K562 (cell line): ENCODE measurements around the gene CARD9. TPM values are rescaled to one million over a fixed set of nuclear protein-coding genes. Genes with fewer than 3 reads are reported as not detected.

ENCODE experiments used
- ATAC-seq: fragments of 200-7000 bp; cut with Tn5 transposase; 3 replicates; pipeline ENCODE4 v1.9.1; 2020; ENCODE audit warnings: moderate library complexity
- BruUV-seq: library from RNA; stranded (reverse); fragments of 400-500 nt; replicated peaks from 2 replicates; lab custom pipeline; 2021; lab: Mats Ljungman, UMichigan
- CTCF ChIA-PET: fragments of 300-600 bp; formaldehyde crosslinking; extraction: SDS; loops from one replicate; lab custom pipeline; 2021; ENCODE audit warnings: low intra/inter-chr PET ratio; lab: Yijun Ruan, JAX
- POLR2A ChIA-PET: fragments of 300-600, 350-650 bp; sonication (Branson Sonifier 250); formaldehyde crosslinking; extraction: SDS; loops from one replicate; lab custom pipeline; 2021; ENCODE audit warnings: antibody characterized with exemption, inconsistent platforms; lab: Yijun Ruan, JAX
- DNase-seq, 4 experiments: peaks; one replicate each; pipeline versions ENCODE4 v3.0.0 to v3.0.0-alpha.2; 2011 to 2018; ENCODE audit warnings: low spot score in 3 of 4, mixed read lengths in 3 of 4; ENCODE audit errors: extremely low read depth in 1 of 4
- FAIRE-seq: peaks from 2 replicates; lab custom pipeline; 2011; peaks lifted over from hg19 to GRCh38; lab: Jason Lieb, UNC
- H2AFZ ChIP-seq: 2 replicates; pipeline ENCODE4 v1.6.0; 2011; ENCODE audit warnings: low read depth, low read length, control low read depth, inconsistent platforms
- H3K27ac ChIP-seq: fragments of 200-600 bp; 3 replicates; pipeline ENCODE4 v1.8.0; 2011; ENCODE audit warnings: low read depth, mild to moderate bottlenecking, control low read depth, inconsistent platforms, low read length, moderate library complexity, mixed read lengths; ENCODE audit errors: extremely low read depth
- H3K27me3 ChIP-seq, 2 experiments: fragments of 300-600 bp in 1 of 2; 2 replicates in 1 of 2; 3 replicates in 1 of 2; pipeline versions ENCODE4 v1.6.0 to v1.8.0; 2011; ENCODE audit warnings: inconsistent platforms in 2 of 2, low read length in 2 of 2, mild to moderate bottlenecking in 1 of 2, mixed read lengths in 1 of 2, moderate library complexity in 1 of 2; ENCODE audit not compliant: control insufficient read depth in 2 of 2, insufficient read depth in 2 of 2
- H3K36me3 ChIP-seq: fragments of 300-600 bp; 3 replicates; pipeline ENCODE4 v1.8.0; 2011; ENCODE audit warnings: mild to moderate bottlenecking, low read length, inconsistent platforms; ENCODE audit not compliant: control insufficient read depth, insufficient read depth
- H3K4me1 ChIP-seq, 2 experiments: fragments of 200-600 bp in 1 of 2; replicated peaks in 1 of 2; 2 replicates in 1 of 2; 3 replicates in 1 of 2; pipeline versions ENCODE4 v1.5.1 to v1.8.0; 2011; ENCODE audit warnings: inconsistent platforms in 2 of 2, low read length in 2 of 2, mild to moderate bottlenecking in 1 of 2, mixed read lengths in 1 of 2, moderate library complexity in 1 of 2; ENCODE audit not compliant: control insufficient read depth in 2 of 2, insufficient read depth in 2 of 2
- H3K4me2 ChIP-seq: 2 replicates; pipeline ENCODE4 v1.6.1; 2011; ENCODE audit warnings: low read length, control low read depth, inconsistent platforms, mixed read lengths; ENCODE audit not compliant: insufficient read depth
- H3K4me3 ChIP-seq: fragments of 200-600 bp; sonication (generic), shearing (Covaris generic); 2 replicates; pipeline ENCODE4 v1.5.1; 2016; ENCODE audit warnings: control low read depth, inconsistent platforms
- H3K79me2 ChIP-seq: fragments of 200-600 bp; 3 replicates; pipeline ENCODE4 v1.8.0; 2011; ENCODE audit warnings: low read length, inconsistent platforms; ENCODE audit not compliant: control insufficient read depth, insufficient read depth
- H3K9ac ChIP-seq, 2 experiments: 2 replicates each; pipeline versions ENCODE4 v1.6.0 to v1.6.1; 2011; ENCODE audit warnings: low read depth in 2 of 2, low read length in 2 of 2, control low read depth in 1 of 2, inconsistent platforms in 1 of 2, mild to moderate bottlenecking in 1 of 2, mixed read lengths in 1 of 2; ENCODE audit not compliant: insufficient read depth in 1 of 2
- H3K9me1 ChIP-seq: one replicate; pipeline ENCODE4 v1.6.0; 2011; ENCODE audit warnings: inconsistent platforms, mild to moderate bottlenecking, low read length, moderate library complexity; ENCODE audit not compliant: control insufficient read depth, insufficient read depth
- H3K9me3 ChIP-seq: replicated peaks from 2 replicates; pipeline ENCODE4 v1.5.1; 2011; ENCODE audit warnings: low read depth, low read length, inconsistent platforms; ENCODE audit not compliant: control insufficient read depth, insufficient read depth
- H4K20me1 ChIP-seq: replicated peaks from 2 replicates; pipeline ENCODE4 v1.6.1; 2011; ENCODE audit warnings: low read length, inconsistent platforms, mixed read lengths; ENCODE audit not compliant: control insufficient read depth, insufficient read depth
- CAMTA2 ChIP-seq: fragments of 250-450 bp; sonication (Bioruptor Pico); conservative IDR thresholded peaks from 2 replicates; pipeline ENCODE4 v1.5.1; 2022
- DIDO1 ChIP-seq: fragments of 450-650 bp; IDR thresholded peaks from 2 replicates; pipeline ENCODE4 v1.6.1; 2016; ENCODE audit warnings: low read depth, missing biosample characterization, missing genetic modification characterization
- MEIS2 ChIP-seq: fragments of 450-650 bp; IDR thresholded peaks from 2 replicates; pipeline ENCODE4 v1.6.1; 2014; ENCODE audit warnings: mild to moderate bottlenecking; ENCODE audit not compliant: partially characterized antibody
- NCOA2 ChIP-seq, 2 experiments: fragments of 450-650 bp; IDR thresholded peaks; 2 replicates each; pipeline ENCODE4 v1.6.1; 2018; ENCODE audit warnings: mild to moderate bottlenecking in 2 of 2, moderate library complexity in 1 of 2; ENCODE audit not compliant: partially characterized antibody in 2 of 2
- NR2F6 ChIP-seq: fragments of 450-650 bp; formaldehyde crosslinking; IDR thresholded peaks from 2 replicates; pipeline ENCODE4 v1.4.0; 2020; ENCODE audit warnings: mild to moderate bottlenecking
- RHOXF2B ChIP-seq: fragments of 250-450 bp; sonication (Bioruptor Pico); conservative IDR thresholded peaks from 2 replicates; pipeline ENCODE4 v1.5.1; 2021
- RUNX1 ChIP-seq: sonication (generic); IDR thresholded peaks from 2 replicates; pipeline ENCODE4 v1.6.1; 2016; ENCODE audit warnings: antibody characterized with exemption, low read depth
- SAFB2 ChIP-seq: fragments of 200-400 bp; formaldehyde crosslinking; IDR thresholded peaks from 2 replicates; pipeline ENCODE4 v1.6.1; 2018; ENCODE audit warnings: borderline replicate concordance, low read length, low read depth, moderate library complexity; ENCODE audit not compliant: severe bottlenecking
- ZNF274 ChIP-seq: IDR thresholded peaks from 2 replicates; pipeline ENCODE4 v1.6.1; 2011; ENCODE audit warnings: low read depth, mild to moderate bottlenecking, low read length, moderate library complexity, borderline replicate concordance
- WGBS: fragments of 100-300 bp; shearing (Covaris generic); methylation state at CpG from one replicate; pipeline ENCODE4 v1.1.6; 2016; ENCODE audit warnings: low coverage, mixed read lengths; ENCODE audit not compliant: insufficient coverage; ENCODE audit errors: missing lambda C conversion rate; 5-methylcytosine and 5-hydroxymethylcytosine counted together
- in situ Hi-C: fragments of 300-500 bp; cut with MboI; formaldehyde crosslinking; loops from 4 replicates; pipeline ENCODE4 v1.15.0; 2018; ENCODE audit warnings: inconsistent platforms, mixed read lengths
- intact Hi-C: fragments of 100-400 bp; cut with micrococcal nuclease; formaldehyde crosslinking; loops from 2 replicates; pipeline ENCODE4 v1.14.2; 2022
- polyA plus RNA-seq, 8 experiments: library from polyadenylated mRNA; depleted of rRNA in 4 of 8; stranded (reverse) in 5 of 8; unstranded in 3 of 8; fragments of >200 nt; fragmentation: Nextera tagmentation in 2 of 8; fragmentation: Illumina TruSeq in 1 of 8; extraction: Ambion mirVana in 2 of 8; extraction: Trizol in 1 of 8; gene quantifications; 2 replicates each; pipeline versions ENCODE4 v1.2.1 to v1.2.3, GENCODE V29; 2011 to 2014; ENCODE audit warnings: inconsistent platforms in 1 of 8, missing spikeins in 1 of 8
- total RNA-seq, 7 experiments: library from RNA; depleted of rRNA in 6 of 7; stranded (reverse); fragments of >200 nt in 6 of 7; fragmentation: Illumina TruSeq in 2 of 7; extraction: Trizol in 2 of 7; gene quantifications; 2 replicates each; pipeline versions ENCODE4 v1.2.1 to v1.2.3, GENCODE V29; 2011 to 2021; ENCODE audit warnings: low replicate concordance in 1 of 7
- TF ChIP-seq, protein P1 (sequence below): fragments of 250-450 bp; sonication (Bioruptor Pico); IDR thresholded peaks from 2 replicates; pipeline ENCODE4 v1.9.0; 2021; ENCODE audit warnings: mild to moderate bottlenecking, inconsistent platforms
- TF ChIP-seq, protein P2 (sequence below): fragments of 250-450 bp; sonication (Bioruptor Pico); IDR thresholded peaks from 2 replicates; pipeline ENCODE4 v1.6.1; 2021; ENCODE audit warnings: mild to moderate bottlenecking
- TF ChIP-seq, protein P3 (sequence below): fragments of 450-650 bp; IDR thresholded peaks from 2 replicates; pipeline ENCODE4 v1.6.1; 2016; ENCODE audit warnings: mild to moderate bottlenecking

The CARD9 gene
- total and polyA plus RNA-seq, 9 of the 15 experiments (the other 6 are each of a cell fraction or from before 2014, with no cell fraction given): 1.7 to 53.0 (median 9.7) TPM

DNA sequence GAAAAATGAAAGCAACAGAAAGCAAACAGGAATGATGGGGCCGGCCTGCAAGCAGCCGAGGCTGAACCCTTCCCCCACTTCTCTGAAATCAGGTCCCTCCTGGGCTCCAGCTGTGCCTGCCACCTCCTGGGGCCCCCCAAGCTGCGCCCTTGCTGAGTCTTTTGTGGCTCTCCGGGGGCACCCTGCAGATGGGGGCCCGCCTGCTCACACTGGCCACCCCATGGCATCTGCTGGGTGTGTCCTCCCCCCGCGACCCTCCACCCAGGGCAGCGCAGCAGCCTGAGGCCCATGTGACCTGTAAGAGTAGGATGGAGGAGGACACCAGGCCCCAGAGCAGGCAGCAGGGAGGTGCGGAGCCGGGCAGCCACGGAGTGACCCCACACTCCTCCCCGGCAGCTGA lies 40.4 kb downstream of the CARD9 start:
- Histone ChIP-seq H2AFZ (no peak overlapping the region), H3K4me3 (no peak overlapping the region), H3K9me1 (peaks cover 3% of the 10 kb centered on the region), H3K36me3 (peaks cover 10% of the 10 kb centered on the region; the same call in 1 of the 3 replicates), H3K9ac (no peak overlapping the region), H3K79me2 (peaks cover 13% of the 10 kb centered on the region), H3K27me3 (no peaks in the 10 kb centered on the region), H3K27ac (no peak overlapping the region), H3K4me1 (peaks cover 2 to 93% of the 10 kb centered on the region in 2 experiments; a peak in 4 of 5 replicates), H3K9me3 (no peaks in the 10 kb centered on the region), H4K20me1 (no peaks in the 10 kb centered on the region), H3K4me2 (no peak overlapping the region)
- CTCF ChIA-PET: no interaction called here
- intact Hi-C loops (no loop called here), in situ Hi-C loops (loop anchor here (25.0 kb wide), 1 partner anchor 304 kb away; no protein-coding TSS in a partner anchor)
- no TSS peak for BruUV-seq
- POLR2A ChIA-PET: no interaction called here
- ATAC-seq: no peak
- no peak for DNase-seq
- no peak for FAIRE-seq
- 65% methylated on average over 12 of the region's 12 CpGs for WGBS
- TF ChIP-seq NR2F6 (CRISPR knock-in tag): no peak
- TF ChIP-seq NCOA2 (IDR thresholded peaks at IDR 0.05; ENCODE audit: partially characterized antibody in 2 of 2): no peak
- TF ChIP-seq CAMTA2 (CRISPR knock-in tag): no peak
- TF ChIP-seq DIDO1 (tag): no peak
- TF ChIP-seq ZNF274: no peak
- TF ChIP-seq, protein P1, sequence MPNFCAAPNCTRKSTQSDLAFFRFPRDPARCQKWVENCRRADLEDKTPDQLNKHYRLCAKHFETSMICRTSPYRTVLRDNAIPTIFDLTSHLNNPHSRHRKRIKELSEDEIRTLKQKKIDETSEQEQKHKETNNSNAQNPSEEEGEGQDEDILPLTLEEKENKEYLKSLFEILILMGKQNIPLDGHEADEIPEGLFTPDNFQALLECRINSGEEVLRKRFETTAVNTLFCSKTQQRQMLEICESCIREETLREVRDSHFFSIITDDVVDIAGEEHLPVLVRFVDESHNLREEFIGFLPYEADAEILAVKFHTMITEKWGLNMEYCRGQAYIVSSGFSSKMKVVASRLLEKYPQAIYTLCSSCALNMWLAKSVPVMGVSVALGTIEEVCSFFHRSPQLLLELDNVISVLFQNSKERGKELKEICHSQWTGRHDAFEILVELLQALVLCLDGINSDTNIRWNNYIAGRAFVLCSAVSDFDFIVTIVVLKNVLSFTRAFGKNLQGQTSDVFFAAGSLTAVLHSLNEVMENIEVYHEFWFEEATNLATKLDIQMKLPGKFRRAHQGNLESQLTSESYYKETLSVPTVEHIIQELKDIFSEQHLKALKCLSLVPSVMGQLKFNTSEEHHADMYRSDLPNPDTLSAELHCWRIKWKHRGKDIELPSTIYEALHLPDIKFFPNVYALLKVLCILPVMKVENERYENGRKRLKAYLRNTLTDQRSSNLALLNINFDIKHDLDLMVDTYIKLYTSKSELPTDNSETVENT (CRISPR knock-in tag): no peak
- TF ChIP-seq SAFB2: no peak
- TF ChIP-seq, protein P2, sequence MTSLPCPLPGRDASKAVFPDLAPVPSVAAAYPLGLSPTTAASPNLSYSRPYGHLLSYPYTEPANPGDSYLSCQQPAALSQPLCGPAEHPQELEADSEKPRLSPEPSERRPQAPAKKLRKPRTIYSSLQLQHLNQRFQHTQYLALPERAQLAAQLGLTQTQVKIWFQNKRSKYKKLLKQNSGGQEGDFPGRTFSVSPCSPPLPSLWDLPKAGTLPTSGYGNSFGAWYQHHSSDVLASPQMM (CRISPR knock-in tag): no peak
- TF ChIP-seq, protein P3, sequence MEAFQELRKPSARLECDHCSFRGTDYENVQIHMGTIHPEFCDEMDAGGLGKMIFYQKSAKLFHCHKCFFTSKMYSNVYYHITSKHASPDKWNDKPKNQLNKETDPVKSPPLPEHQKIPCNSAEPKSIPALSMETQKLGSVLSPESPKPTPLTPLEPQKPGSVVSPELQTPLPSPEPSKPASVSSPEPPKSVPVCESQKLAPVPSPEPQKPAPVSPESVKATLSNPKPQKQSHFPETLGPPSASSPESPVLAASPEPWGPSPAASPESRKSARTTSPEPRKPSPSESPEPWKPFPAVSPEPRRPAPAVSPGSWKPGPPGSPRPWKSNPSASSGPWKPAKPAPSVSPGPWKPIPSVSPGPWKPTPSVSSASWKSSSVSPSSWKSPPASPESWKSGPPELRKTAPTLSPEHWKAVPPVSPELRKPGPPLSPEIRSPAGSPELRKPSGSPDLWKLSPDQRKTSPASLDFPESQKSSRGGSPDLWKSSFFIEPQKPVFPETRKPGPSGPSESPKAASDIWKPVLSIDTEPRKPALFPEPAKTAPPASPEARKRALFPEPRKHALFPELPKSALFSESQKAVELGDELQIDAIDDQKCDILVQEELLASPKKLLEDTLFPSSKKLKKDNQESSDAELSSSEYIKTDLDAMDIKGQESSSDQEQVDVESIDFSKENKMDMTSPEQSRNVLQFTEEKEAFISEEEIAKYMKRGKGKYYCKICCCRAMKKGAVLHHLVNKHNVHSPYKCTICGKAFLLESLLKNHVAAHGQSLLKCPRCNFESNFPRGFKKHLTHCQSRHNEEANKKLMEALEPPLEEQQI: no peak
- no peak for TF ChIP-seq RUNX1
- no peak for TF ChIP-seq MEIS2
- TF ChIP-seq RHOXF2B (CRISPR knock-in tag): no peak
